Measurements from ENCODE around the gene PRPF6.

DNA sequence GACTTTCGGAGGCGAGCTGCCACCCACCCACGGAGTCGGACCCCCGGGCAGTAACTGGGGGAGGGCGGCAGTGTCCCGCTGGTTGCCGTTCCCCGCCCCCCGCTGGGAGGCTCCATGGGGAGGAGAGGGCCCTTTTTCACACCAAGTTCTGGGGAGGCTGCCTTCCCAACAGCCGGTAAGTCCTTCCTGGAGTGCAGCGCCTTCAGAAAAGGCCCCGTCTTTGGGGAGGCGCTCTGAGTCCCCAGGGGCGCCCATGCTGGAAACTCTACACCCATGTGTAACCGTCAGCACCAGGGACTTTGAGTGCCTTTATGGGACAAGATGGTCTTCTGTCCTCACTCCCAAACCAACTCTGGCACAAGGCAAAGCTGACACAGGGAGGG, 68.9 kb downstream of the PRPF6 start:
- TF ChIP-seq, protein P1, sequence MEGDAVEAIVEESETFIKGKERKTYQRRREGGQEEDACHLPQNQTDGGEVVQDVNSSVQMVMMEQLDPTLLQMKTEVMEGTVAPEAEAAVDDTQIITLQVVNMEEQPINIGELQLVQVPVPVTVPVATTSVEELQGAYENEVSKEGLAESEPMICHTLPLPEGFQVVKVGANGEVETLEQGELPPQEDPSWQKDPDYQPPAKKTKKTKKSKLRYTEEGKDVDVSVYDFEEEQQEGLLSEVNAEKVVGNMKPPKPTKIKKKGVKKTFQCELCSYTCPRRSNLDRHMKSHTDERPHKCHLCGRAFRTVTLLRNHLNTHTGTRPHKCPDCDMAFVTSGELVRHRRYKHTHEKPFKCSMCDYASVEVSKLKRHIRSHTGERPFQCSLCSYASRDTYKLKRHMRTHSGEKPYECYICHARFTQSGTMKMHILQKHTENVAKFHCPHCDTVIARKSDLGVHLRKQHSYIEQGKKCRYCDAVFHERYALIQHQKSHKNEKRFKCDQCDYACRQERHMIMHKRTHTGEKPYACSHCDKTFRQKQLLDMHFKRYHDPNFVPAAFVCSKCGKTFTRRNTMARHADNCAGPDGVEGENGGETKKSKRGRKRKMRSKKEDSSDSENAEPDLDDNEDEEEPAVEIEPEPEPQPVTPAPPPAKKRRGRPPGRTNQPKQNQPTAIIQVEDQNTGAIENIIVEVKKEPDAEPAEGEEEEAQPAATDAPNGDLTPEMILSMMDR (IDR thresholded peaks at IDR 0.05; ENCODE audit: extremely low read depth in 1 of 2, insufficient read depth in 1 of 2, low read depth in 1 of 2, low read length in 2 of 2) = no peak
- TF ChIP-seq POLR2A (IDR thresholded peaks at IDR 0.05; ENCODE audit: low read depth, low read length) = no peak
- no peak for TF ChIP-seq EZH2 (IDR thresholded peaks at IDR 0.05; ENCODE audit: borderline replicate concordance, low read depth, low read length, severe bottlenecking)
- TF ChIP-seq, protein P2, sequence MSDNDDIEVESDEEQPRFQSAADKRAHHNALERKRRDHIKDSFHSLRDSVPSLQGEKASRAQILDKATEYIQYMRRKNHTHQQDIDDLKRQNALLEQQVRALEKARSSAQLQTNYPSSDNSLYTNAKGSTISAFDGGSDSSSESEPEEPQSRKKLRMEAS (IDR thresholded peaks at IDR 0.05; ENCODE audit: insufficient read depth, insufficient read length) = no peak
- TF ChIP-seq MYC (IDR thresholded peaks at IDR 0.05; ENCODE audit: low read depth, low read length) = no peak
- no peak for TF ChIP-seq POLR2AphosphoS5 (IDR thresholded peaks at IDR 0.05; ENCODE audit: insufficient read depth, low read depth, low read length)
- TF ChIP-seq FOS (IDR thresholded peaks at IDR 0.05; ENCODE audit: borderline replicate concordance, insufficient read depth, low read length) = no peak
- TF ChIP-seq JUN (IDR thresholded peaks at IDR 0.05; ENCODE audit: borderline replicate concordance, insufficient read depth, insufficient read length, low read depth) = no peak
- no peak for TF ChIP-seq GATA2 (IDR thresholded peaks at IDR 0.05; ENCODE audit: insufficient read depth, insufficient read length, low read depth, low read length)
